ENCODE results near the gene MYL3. TPM values are rescaled to one million over a fixed set of nuclear protein-coding genes. Genes with fewer than 3 reads are reported as not detected.

MYL3 gene
- total RNA-seq, 1 donor from 2014 or later: not detected

DNA sequence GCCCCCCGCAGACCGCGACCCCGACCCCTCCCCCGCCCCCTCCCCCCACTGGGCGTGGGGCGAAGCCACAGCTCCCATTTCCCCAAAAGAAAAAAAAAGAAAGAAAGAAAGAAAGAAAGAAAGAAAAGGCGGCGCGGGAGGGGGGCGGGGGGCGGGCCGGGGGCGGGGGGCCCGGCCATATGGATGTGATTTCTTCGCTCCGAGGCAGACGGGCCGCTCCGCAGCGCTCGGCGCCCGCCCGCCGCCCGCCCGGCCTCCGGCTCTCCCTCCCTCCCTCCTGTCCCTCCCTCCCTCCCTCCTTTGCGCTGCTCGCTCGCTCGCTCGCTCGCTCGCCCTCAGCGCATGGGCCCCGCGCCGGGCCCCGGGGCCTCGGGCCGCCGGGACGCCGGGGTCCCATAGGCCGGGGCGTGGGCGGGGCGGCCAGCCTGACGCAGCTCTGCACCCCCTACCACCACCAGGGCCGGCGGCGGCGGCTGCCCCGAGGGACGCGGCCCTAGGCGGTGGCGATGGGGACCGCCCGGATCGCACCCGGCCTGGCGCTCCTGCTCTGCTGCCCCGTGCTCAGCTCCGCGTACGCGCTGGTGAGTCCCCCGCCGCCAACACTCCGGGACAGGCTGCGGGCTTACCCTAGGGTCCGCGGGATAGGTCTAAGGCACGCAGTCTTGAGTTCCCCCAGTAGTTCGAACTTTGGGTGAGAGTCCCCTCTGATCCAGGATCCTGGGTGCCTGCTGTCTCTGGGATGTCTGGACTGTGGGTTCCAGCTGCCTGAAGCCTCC, 20.0 kb upstream of the MYL3 start:
- no peak for DNase-seq

DNA sequence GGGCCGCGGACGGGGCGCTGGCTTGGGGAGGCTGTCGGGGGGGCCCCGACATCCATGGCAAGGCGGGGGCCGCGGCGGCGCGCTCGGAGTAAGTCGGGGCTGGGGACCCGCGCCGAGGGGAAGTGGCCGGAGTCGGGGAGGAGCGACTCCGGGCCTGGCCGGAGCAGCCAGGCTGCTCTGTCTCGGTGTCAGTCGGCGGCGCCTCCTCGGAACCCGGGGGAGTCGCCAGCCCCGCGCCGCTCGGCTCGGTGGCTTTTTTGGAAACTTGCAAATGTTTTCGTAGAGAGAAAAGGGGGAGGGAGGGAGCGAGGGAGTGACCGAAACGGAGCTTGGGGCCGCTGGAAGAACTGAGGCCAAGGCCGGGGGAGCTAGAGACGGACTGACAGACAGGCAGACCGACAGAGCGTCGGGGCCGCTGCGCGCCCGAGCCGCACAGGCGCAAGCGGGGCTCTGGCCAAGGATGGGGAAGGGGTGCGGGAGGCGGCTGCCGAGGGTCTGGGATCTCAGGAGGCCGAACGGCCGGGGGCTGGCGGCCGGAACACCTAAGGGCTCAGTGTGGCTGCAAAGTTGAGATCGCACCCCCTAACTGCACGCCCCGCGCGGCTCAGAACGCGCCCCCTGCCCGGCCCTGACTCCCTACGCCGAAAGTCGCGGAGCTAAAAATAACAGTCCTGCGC, 19.3 kb upstream of the MYL3 start:
- DNase-seq: no peak

GRCh38 chr3:46881596-46882376, 18.5 kb upstream of the MYL3 start:
- no peak for DNase-seq

DNA sequence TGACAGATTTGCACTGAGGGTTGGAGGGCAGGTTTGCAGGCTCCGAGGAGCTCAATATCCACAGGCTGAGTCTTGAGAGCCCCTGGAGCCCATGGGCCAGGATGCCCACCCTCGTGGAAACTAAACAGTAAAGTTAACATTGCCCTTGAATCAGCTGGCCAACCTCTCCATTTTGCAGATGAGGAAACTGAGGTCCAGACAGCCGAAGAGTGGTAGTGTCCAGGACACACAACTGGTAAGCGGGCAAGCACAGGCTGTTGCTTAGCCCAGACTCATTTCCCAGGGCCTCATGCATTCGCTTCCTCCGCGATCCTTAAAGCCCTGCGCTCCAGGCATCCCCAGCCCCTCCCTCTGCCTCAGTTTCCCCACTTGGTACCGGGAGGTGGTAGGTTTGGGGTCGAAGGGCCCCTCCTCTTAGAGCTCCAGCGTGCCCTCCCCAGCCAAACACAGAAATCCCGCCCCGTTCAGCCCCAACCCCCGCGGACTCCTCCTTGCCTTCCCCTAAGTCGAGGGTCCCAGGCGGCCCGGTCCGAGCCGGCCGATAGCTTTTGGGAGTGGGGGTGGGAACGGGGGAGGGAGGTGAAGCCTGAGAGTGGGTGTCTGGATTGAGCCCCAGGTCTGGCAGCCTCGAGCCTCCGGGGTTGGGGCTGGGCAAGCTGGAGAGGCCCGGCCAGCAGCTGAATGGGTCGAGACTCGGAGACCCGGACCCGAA, 17.8 kb upstream of the MYL3 start:
- DNase-seq: no peak

DNA sequence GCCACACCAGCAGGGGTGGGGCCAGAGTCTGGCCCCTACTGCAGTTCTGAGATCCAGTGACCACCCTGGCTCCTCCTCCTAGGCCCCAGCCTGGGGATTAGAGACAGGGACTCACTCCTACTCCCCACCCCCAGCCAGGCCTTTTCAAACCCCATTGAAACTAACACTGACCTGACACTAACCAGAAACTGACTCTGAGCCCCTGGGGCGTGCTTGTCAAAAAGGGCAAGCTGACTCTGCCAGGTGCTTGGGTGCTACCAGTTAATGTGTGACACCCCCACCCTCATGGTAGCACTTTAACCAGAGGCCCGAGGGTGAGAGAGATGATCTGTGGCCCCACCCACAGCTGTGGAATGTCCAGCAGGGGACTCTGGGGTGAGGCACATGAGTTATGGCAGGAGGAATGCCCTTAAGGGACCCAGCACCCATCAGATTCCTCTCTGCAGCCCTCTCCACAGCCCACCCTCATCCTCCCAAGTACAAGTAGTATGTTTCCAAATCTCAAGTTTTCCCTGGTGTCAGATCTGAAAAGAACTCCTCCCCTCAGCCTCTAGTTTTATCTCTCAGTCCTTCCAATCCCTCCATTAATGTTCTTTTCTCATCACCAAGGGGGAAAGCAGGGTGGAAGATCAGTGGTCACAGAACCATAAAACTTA, 15.7 kb upstream of the MYL3 start:
- no peak for DNase-seq

- DNase-seq: no peak
Observed at GRCh38 chr3:46877406-46878125, 14.3 kb upstream of the MYL3 start, which contains the start of gene PTH1R. TSS of gene PTH1R (plus strand) at chr3:46877721. CDS start at chr3:46883560, 5,839 bp downstream.

DNA sequence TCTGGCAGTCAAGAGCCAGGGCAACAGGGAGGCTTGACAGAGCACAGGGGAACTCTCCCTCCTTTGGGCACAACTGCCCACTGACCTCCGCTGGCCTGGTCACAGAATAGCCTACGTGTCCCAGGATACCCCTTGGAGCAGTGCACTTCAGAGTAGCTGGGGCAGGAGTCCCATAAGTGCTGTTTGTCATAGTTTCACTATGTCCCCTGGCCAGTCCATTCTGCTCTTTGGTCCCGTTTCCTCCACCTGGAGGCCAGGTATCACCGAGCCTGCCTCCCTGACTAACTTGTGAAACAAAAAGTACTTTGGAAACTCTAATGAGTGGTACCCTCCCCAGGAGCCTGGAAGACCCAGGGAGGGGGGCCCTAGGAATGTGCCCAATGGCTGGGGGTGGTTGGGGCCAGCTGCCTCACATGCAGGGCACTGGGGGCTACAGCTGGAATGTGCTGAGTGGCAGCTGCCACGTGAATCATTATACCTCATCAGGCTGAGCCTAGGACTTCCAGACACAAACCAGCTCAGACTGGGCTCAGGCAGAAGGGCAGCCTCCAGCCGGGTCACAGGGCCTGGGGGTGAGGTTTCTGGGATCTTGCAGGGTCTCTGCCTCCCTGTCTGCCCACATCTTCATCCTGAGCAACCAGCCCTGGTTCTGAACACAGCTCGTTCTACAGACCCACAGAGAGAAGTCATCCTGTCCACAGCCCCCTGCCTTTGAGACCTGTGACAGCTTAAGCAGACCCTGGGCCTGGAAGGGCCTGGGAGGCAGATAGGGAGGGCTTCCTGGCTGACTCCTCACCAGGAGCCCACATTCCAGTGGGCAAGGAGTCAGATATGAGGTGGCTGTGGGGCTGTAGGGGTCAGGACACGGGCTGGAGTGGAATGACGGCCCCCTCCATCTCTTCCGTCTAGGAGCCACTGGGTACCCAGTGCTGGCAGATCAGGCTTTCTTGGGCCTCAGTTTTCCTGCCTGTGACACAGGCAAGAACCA, 13.4 kb upstream of the MYL3 start:
- DNase-seq: no peak

DNA sequence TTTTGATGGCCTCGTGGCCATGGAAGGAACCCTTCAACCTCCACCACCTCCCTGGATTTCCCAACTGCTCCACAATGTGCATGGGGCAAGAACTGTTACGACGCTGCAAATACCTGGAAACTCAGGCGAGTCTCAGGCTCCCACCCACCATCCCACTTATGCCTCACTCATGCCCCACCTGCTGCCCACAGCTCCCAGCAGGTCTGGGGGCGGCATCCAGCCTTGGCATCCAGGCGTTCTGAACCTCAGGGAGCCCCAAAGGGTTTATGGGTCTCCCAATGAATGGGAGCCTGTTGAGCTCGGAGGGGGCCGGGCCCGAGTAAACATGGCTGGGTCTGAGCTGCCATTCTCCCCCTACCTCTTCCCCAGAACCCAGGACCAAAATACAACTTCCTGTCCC, 12.3 kb upstream of the MYL3 start:
- no peak for DNase-seq

DNA sequence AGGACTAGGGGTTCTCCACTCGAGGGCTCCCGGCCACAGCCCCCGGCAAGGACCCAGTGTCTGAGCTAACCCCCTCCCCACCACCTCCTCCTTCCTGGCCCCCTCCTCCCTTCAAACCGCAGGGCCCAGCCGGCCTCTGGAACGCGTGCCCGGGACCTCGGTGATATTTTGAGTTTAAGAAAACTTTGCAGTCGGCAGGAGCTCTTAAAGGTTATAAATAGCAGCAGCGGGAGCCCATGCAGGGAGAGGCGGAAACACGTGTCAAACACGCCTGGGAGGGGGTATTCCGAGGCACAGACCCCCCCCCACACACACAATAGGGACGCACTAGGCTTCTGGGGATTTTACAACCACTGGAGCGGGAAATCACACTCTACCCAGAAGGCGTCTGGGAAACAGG, 11.2 kb upstream of the MYL3 start:
- no peak for DNase-seq

- no peak for DNase-seq
Observed at GRCh38 chr3:46873521-46873920, 10.3 kb upstream of the MYL3 start.

DNA sequence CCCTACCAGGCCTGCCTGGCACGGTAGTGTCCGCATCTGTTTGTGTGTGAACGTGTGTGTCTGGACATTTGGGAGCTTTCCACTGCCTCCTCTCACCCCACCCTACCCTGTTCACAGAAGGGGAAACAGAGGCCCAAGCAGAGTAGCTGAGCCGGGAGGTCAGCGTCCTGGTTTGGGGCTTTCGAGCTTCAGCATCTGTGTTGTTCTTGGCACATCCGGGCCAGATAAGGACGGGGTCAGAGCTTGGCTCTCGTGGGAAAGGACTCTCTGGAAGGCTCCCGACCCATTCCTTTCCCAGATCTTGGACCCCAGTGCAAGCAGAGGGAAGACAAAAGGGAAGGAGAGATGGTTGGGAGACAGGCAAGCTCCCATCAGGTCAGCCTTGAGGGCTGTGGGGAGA, 8.0 kb upstream of the MYL3 start:
- no peak for DNase-seq

DNA sequence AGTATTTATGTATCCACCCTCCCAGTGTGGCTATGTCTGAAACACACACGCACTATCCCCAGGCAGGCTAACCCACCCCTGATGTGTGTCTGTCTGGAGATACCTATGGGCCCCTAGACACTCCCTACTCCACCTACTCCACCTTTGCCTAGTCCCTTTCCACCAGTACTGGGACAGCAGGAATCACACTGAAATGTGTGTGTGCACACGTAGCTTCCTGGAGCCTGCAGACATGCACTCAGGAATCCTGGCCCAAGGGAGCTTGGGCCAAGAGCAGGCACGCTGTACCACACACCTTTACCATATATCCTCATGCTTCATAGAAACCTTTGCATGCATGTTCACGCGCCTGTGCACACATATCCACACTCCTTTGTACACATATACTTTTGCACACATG, 7.4 kb upstream of the MYL3 start:
- DNase-seq: no peak

DNA sequence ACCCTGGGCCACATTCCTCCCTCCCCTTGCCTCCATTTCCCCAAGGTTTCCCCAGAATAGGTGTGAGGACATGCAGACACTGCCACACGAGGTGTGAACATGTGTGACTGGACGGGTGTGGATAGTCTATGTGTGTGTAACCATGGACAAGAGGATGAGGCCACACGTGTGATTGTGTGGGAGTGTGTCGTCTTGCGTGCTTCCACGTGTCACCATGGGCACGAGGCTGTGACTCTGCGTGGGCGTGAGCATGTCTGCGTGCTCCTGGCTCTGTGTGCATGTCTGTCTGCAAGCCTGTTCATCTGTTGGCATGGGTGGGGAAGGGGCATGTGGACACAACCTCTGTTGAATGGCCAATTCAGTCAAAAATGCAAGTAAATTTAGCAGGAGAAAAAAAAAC, 6.2 kb upstream of the MYL3 start:
- no peak for DNase-seq

DNA sequence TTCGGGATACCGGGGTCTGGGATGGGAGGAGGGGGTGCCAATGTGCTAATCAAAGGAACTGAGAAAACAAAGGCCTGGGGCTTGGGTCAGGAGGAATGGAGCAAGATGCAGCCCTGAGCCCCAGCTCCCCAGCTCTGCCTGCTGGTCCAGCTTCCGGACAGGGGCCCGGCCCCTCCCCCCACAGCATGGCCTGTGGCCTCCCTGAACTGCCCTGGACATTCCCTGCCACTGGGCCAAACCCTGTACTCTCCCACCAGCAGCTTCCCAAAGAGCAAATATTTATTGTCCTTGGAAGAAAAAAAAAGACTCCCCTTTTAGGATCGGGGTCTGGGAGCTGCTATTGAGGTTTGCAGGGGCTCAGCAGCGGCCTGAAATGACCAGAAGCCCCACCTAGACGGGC, 5.7 kb upstream of the MYL3 start:
- DNase-seq: no peak

DNA sequence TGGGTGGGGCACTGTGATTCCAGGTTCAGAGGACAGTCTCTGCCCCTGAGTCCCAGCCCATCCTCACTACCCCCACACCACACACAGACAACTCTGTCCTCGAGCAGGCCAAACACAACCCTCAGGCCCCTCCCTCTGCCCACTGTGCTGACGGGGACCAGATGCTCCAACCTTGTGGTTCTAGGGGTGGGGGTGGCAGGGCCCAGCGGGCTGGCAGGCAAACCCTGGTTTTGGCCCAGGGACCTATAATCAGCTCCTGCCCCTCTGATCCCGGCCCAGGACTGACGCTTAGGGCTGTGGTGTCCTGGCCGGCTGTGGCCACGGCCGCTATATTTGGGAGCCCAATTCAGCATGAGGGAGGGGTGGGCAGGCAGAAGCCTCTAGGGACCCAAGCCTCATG, 5.0 kb upstream of the MYL3 start:
- no peak for DNase-seq

DNA sequence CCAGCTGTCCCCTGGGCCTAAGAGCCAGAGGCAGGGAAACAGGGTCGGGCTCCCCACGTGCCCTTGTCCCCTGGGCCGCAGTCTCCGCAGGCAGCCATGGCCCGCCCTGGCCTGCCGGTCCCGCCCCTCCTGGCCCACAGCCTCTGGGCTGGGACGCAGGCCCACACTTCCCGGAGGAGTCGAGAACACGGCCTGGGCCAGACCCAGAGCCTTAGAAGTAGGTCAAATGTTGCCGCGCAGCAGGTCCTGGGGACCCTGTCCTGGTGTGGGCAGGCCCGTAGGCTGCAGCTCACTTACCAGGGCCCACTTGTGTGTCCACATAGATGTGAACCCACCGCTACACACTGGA, 4.3 kb upstream of the MYL3 start:
- DNase-seq: peak; percentile 9

DNA sequence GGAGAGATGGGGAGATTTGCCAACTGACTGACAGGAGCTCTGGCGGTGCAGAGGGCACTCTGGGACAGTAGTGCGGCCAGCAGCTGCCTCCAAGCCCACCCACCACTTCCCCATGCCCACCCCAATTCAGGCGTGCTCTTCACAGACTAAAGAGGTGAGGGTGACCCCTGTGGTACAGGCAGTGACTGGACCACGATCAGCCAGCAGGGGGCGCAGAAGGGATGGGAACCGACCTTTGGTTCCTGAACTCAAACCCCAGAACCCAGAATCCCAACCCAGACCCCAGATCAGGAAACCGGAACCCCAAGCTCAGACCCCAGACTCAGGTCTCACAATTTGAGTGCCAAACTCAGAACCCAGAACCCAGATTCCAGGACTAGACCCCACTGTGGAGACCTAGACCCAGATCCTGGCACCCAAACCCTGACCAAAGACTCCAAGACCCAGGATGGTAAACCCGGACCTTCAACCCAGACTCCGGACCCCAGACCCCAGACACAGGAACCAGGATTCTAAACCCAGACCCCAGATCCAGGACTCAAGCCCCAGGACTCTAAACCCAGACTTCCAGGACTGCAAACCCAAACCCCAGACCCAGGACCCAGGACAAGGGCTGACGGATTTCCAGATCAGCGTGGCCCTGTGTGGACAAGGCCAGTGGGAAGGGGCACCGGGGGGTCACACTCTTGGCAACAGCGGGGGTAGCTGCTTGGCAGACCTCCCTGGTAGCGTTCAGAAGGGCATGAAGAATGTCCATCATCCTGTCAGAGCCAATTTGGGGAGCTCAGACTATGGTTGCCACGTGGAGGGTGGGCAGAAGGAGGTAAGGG, 3.7 kb upstream of the MYL3 start:
- DNase-seq: peak; percentile 15

- no peak for DNase-seq
Observed at GRCh38 chr3:46866032-46866595, 2.9 kb upstream of the MYL3 start.

DNA sequence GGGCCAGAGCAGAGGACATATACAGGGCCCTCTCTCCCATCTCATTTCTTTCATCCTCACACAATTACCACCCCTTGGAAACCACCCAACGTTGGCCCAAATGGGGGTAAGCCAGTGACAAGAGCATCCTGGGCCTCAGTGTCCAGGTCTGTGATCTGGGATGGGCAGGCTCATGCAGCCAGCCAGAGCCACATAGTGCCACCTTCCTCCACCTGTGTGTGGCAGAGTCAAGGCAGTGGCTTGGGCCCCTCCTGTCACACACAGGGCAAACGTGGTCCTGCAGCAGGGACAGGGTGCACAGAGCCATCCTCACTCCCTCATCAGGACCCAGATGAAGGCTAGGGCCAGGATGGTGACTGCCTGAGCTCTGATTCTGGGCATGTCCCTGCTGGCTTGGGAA, 2.3 kb upstream of the MYL3 start:
- DNase-seq: no peak

Data from occipital lobe (tissue), 2 donors.